Hepatic stellate cell (primary cell): Measurements from ENCODE around the gene LYRM4.

Experiments
- DNase-seq: peaks from one replicate; pipeline ENCODE4 v3.0.0; 2011; ENCODE audit warnings: low spot score

The LYRM4 gene

DNA sequence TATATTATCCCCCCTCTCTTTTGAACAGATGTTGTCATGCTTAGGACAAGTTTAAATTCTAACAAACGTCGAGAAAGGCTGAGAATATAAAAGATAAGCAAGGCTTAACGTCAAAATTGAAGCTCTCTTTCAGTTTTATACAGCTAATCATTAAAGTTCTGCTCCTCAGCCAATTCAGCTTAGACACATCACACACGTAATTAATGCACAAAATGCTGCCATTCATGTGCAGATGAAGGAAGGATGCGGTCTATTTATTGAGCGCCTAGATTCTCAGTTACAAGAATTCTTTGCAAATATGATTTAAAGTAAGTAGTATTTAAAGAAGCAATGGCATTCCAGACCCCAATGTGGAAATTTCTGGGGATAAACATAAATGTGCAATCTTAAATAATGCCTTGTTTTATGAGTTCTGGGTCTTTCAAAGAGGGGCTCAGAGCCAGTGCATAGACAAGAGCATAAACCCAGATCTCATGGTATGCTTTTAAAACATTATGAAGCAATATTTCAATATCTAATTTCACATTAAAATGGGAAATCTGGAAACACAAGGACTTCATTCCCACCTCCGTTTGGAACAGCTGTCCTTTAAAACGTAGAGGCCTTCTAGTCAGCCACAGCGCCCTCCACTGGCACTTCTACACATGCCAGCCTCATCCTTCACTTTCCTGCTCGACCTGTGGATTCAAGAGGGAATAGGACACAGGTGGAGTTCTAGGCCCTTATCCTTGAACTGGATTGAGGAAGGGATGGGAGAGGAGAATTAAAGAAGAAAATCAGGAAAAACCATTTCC, 85.8 kb downstream of the LYRM4 start:
- DNase-seq: no peak

- DNase-seq: peak; percentile 17
Observed at GRCh38 chr6:5174244-5174643, 86.5 kb downstream of the LYRM4 start.

DNA sequence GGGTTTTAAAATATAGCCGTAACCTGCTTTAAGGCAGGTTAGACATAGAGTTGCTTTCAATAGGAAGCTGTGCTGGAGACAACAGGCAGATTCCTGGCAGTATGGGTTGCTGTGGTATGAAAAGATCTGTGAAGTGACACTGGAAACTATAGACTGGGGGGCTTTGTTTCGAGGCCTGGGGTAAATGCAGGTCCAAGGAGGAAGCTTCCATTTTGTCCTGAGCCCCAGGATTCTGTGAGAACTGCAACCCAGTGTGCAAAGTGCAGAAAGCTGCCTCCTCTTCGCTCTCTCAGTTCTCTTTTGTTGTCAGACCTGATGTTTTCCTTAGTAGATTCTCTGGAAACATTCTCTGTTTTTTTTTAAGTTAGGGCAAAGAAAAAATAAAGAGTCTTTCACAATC, 86.9 kb downstream of the LYRM4 start:
- DNase-seq: no peak

DNA sequence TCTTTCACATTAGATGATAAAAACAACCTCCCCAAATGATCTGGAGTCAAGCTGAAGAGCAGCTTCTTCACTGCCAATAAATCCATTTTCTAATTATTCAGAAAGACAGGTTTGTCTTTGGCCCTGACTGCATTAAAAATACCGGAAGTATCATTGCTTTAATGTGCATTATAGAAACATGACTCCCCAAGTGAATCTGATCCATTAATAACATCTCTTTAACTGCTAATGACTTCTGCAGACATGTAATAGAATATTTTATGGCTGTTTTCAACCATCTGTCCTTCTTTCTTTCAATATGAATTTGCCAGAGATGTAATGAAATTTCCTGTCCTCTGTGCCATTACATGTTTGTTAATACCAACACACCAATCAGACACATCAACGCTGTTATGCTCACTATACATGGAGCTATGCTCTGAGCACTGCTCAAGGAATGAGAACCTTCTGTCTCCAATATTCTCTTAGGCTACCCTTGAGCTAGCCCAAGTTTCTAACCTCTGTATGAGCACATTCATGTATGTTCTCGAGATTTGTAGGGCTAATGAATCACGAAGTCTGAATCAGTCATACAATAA, 87.8 kb downstream of the LYRM4 start:
- no peak for DNase-seq

- DNase-seq: no peak
Observed at GRCh38 chr6:5172041-5172653, 88.6 kb downstream of the LYRM4 start.

DNA sequence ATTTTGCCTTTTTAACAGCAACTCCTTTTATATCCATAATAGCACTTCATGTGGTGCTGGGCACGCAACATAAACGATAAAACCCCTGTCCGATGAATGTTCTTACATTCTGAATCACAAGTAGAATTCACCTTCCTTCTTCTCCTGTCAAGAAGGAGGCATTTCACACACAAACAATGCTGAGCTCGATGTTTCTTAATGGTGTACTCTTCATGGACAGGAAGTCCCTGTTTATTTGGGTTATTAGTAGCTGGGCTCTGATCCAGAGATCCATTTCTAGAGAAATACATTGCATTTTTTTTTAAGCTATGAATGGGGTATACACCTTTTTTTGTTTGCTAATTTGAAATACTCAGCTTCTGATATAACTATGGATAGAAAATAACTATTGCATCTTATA, 93.2 kb downstream of the LYRM4 start:
- no peak for DNase-seq

GRCh38 chr6:5164092-5164491, 96.7 kb downstream of the LYRM4 start:
- no peak for DNase-seq

GRCh38 chr6:5163247-5163646, 97.5 kb downstream of the LYRM4 start:
- no peak for DNase-seq

DNA sequence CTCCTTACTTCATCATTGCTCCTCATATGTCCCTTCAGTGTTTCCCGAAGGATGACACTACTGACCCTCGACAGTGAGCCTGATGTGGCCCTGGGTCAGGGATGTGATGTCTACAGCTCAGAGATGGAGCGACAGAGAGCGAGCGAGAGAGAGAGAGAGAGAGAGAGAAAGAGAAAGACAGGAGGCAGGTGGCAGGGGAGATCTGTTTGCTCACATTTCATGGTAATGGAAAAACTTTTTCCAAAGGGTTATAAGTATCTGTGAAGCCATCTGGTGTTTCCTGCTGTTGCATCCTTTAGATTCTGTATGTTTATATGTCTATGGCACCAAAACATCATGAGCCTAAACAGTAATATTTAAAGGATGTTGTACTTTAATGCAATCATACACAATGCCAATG, 98.4 kb downstream of the LYRM4 start:
- DNase-seq: no peak

- no peak for DNase-seq
Observed at GRCh38 chr6:5160206-5160605, 100.5 kb downstream of the LYRM4 start.

- DNase-seq: no peak
Observed at GRCh38 chr6:5159162-5159561, 101.6 kb downstream of the LYRM4 start.

DNA sequence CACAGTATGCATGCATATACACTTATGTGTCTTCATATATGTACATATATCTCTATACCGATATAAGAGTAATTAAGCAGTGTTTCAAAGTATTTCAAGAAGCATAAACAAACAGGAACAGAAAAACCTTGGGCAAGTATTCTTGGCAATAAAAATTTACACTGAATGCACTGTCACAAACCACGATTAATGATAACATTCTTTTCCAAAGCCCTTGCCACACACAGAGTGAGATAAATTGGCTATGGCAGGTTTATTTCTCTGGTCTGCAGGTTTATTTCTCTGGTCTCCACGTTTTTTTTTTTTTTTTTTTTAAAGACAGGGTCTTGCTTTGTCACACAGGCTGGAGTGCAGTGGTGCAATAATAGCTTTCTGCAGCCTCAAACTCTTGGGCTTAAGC, 102.6 kb downstream of the LYRM4 start:
- no peak for DNase-seq

GRCh38 chr6:5157621-5158138, 103.1 kb downstream of the LYRM4 start:
- DNase-seq: no peak

DNA sequence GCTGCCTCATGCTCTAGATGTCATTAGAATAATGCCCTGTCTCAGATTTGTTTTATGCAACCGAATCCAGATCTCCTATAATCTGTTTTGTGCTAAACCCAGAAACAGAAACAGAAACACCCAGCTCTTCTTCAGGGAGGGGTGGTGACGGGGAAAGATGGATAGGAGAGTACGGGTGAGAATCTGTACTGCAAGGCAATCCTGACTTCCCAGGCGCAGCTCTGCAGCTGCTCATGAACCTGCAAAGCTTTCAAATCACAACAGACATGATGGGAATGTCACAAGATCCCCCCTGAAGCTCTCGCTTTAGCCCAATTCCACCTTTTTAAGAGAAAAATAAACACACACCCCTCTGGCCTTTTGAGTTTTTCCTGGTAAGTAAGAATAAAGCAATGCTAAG, 104.1 kb downstream of the LYRM4 start:
- DNase-seq: no peak

DNA sequence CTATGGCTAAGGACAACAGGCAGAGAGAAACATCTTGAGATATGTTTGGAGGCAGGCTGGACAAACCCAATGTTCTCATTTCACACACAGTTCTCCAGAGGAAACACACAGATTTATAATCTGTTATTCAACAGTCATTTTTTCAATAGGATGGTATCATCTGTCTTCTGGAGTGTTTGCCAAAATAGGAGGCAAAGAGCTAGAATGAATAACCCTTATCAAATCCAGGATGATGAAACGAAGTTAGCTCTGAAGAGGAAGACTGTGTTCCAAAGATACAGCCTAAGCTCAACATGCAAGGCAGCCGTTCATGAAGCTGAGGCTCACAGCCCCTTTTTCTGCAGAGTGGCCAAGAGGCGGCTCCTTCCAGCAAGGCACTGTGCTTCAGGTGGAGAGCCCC, 104.8 kb downstream of the LYRM4 start:
- DNase-seq: no peak

- DNase-seq: no peak
Observed at GRCh38 chr6:5153186-5153585, 107.6 kb downstream of the LYRM4 start.

- no peak for DNase-seq
Observed at GRCh38 chr6:5152460-5152859, 108.3 kb downstream of the LYRM4 start.

DNA sequence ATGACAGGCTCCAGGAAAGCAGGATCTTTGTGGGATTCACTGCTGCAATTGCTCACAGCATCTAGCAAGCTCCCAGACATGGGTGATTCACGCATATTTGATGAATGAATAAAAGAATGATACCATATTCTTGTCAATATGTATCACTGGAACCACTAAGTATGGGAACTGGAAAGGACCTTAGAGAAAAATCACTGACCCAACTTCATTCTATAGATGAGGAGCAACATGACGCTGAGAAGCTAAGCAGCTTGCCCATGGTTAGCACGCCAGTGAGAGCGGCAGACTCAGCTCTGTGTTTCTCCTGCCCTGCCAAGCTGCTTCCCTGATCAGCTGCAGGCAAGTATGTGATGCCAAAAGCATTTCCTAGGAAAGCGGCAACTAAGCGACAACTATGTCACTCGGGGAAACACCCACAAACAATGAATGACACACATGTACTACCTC, 108.8 kb downstream of the LYRM4 start:
- DNase-seq: peak; percentile 84

DNA sequence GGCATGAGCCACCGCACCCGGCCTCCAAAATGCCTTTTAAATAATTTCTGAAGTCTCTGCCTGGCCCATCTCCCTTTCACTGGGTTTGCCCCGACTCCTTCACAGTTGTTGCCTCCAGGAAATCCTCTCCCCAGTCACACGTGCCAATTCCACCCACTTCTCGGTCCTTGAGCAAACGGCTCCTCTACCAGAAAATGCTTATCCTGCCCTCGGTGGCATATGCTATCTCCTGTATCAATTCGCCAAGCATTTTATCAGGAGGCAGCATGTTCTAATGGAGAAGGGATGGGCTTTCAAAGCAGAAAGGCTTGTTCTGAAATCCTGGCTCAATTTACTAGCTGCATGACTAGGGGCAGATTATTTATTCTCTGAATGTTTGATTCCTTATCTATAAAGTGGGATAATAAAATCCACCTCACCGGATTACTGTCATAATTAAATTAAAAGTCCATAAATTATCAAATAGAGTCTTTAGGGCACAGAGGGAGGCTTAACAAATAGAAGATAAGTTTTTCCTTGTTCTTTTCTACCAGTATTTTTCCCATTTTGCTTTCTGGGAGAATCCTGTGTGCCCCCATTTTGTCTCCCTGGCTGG, 109.3 kb downstream of the LYRM4 start:
- DNase-seq: no peak

- no peak for DNase-seq
Observed at GRCh38 chr6:5150551-5151075, 110.1 kb downstream of the LYRM4 start.

DNA sequence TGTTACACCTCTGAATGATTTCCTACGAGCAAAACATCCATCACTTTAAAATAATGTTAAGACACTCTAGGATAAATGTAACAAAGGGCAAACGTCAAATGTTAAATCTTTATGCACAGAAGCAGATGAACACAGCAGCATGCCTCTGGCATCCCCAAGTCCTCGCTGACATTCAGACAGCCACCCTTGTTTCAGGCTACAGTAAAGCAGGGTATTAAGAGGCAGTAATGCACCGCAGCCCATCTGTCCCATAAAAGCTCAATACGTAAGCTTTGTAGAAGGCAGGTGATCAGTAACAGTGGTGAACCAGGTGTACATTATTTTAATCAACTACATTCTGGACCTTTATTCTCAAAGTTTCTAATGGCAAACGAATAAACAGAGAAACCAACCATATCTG, 110.9 kb downstream of the LYRM4 start:
- no peak for DNase-seq

- no peak for DNase-seq
Observed at GRCh38 chr6:5149159-5149704, 111.5 kb downstream of the LYRM4 start.
